Neural cell (in vitro differentiated cells): ENCODE data around the gene DARS1. TPM values are rescaled to one million over a fixed set of nuclear protein-coding genes. Genes with fewer than 3 reads are reported as not detected.

Experiments used
- H2AFZ ChIP-seq: fragments of 200-600, 300-800 bp; sonication (generic), shearing (Covaris generic); 2 replicates; pipeline ENCODE4 v1.6.0; 2014; ENCODE audit warnings: low read depth, mild to moderate bottlenecking, antibody characterized with exemption, low read length, moderate library complexity
- H3F3A ChIP-seq: fragments of 200-600 bp; shearing (Covaris generic); 2 replicates; pipeline ENCODE4 v1.6.1; 2016; ENCODE audit warnings: mild to moderate bottlenecking, moderate library complexity, mixed read lengths, antibody characterized with exemption, low read length; ENCODE audit not compliant: insufficient read depth, poor library complexity, severe bottlenecking
- H3K27ac ChIP-seq: fragments of 200-600, 300-800 bp; sonication (generic), shearing (Covaris generic); 2 replicates; pipeline ENCODE4 v1.5.1; 2014; ENCODE audit warnings: mild to moderate bottlenecking, low read length, moderate library complexity
- H3K27me3 ChIP-seq: fragments of 300-800, 200-600 bp; sonication (generic), shearing (Covaris generic); 2 replicates; pipeline ENCODE4 v1.6.0; 2014; ENCODE audit warnings: mild to moderate bottlenecking, low read depth, low read length, moderate library complexity; ENCODE audit not compliant: insufficient read depth
- H3K36me3 ChIP-seq: fragments of 300-800, 200-600 bp; sonication (generic), shearing (Covaris generic); 2 replicates; pipeline ENCODE4 v1.5.1; 2014; ENCODE audit warnings: mild to moderate bottlenecking, antibody characterized with exemption, low read length, moderate library complexity; ENCODE audit not compliant: insufficient read depth
- H3K4me2 ChIP-seq: fragments of 300-800, 200-600 bp; sonication (generic), shearing (Covaris generic); 2 replicates; pipeline ENCODE4 v1.6.0; 2014; ENCODE audit warnings: mild to moderate bottlenecking, low read length
- H3K4me3 ChIP-seq: fragments of 300-800, 200-600 bp; sonication (generic), shearing (Covaris generic); 2 replicates; pipeline ENCODE4 v1.5.1; 2014; ENCODE audit warnings: mild to moderate bottlenecking, low read length, moderate library complexity
- H3K79me2 ChIP-seq: fragments of 200-600 bp; shearing (Covaris generic); replicated peaks from 2 replicates; pipeline ENCODE4 v1.6.0; 2014; ENCODE audit warnings: mild to moderate bottlenecking, low read length, moderate library complexity; ENCODE audit not compliant: insufficient read depth
- H3K9ac ChIP-seq: fragments of 300-800, 200-600 bp; sonication (generic), shearing (Covaris generic); 2 replicates; pipeline ENCODE4 v1.6.1; 2016; ENCODE audit warnings: mild to moderate bottlenecking, low read length, mixed read lengths
- H3K9me2 ChIP-seq: fragments of 200-600 bp; shearing (Covaris generic); 2 replicates; pipeline ENCODE4 v1.6.1; 2016; ENCODE audit warnings: mild to moderate bottlenecking, low read length, mixed read lengths; ENCODE audit not compliant: insufficient read depth
- H3K9me3 ChIP-seq: fragments of 200-600, 300-800 bp; sonication (generic), shearing (Covaris generic); 2 replicates; pipeline ENCODE4 v1.6.1; 2016; ENCODE audit warnings: mild to moderate bottlenecking, mixed run types, low read length, moderate library complexity, mixed read lengths
- H4K20me1 ChIP-seq: fragments of 200-600 bp; shearing (Covaris generic); 2 replicates; pipeline ENCODE4 v1.6.1; 2016; ENCODE audit warnings: mild to moderate bottlenecking, mixed run types; ENCODE audit not compliant: insufficient read depth
- EP300 ChIP-seq: fragments of 450-650 bp; conservative IDR thresholded peaks from 2 replicates; pipeline ENCODE4 v1.6.1; 2014; ENCODE audit warnings: antibody characterized with exemption, mild to moderate bottlenecking, moderate library complexity; ENCODE audit not compliant: poor library complexity, severe bottlenecking
- EZH2 ChIP-seq: fragments of 200-600, 300-800 bp; shearing (Covaris generic), sonication (generic); IDR thresholded peaks from 2 replicates; pipeline ENCODE4 v1.6.1; 2014; ENCODE audit warnings: antibody characterized with exemption, low read length, borderline replicate concordance, mild to moderate bottlenecking; ENCODE audit not compliant: insufficient read depth, poor library complexity, severe bottlenecking
- MXI1 ChIP-seq: fragments of 450-650 bp; conservative IDR thresholded peaks from 2 replicates; pipeline ENCODE4 v1.6.1; 2014; ENCODE audit warnings: antibody characterized with exemption, mild to moderate bottlenecking; ENCODE audit not compliant: poor library complexity, severe bottlenecking
- POLR2AphosphoS5 ChIP-seq: IDR thresholded peaks from 2 replicates; pipeline ENCODE4 v1.6.1; 2012
- RAD21 ChIP-seq: fragments of 450-650 bp; conservative IDR thresholded peaks from 2 replicates; pipeline ENCODE4 v1.6.1; 2014; ENCODE audit warnings: antibody characterized with exemption, mild to moderate bottlenecking, moderate library complexity
- SMC3 ChIP-seq: fragments of 450-650 bp; conservative IDR thresholded peaks from 2 replicates; pipeline ENCODE4 v1.6.1; 2014; ENCODE audit warnings: antibody characterized with exemption, mild to moderate bottlenecking, moderate library complexity; ENCODE audit not compliant: poor library complexity
- TAF1 ChIP-seq: IDR thresholded peaks from 2 replicates; pipeline ENCODE4 v1.6.1; 2012; ENCODE audit warnings: low read depth
- polyA plus RNA-seq: library from polyadenylated mRNA; depleted of rRNA; stranded (reverse); fragments of >200 nt; gene quantifications from 2 replicates; pipeline ENCODE4 v1.2.3, GENCODE V29; 2014
- TF ChIP-seq, protein P1 (sequence below): IDR thresholded peaks from 2 replicates; pipeline ENCODE4 v1.6.1; 2012; ENCODE audit warnings: borderline replicate concordance
- TF ChIP-seq, protein P2 (sequence below): fragments of 450-650 bp; IDR thresholded peaks from 2 replicates; pipeline ENCODE4 v1.5.1; 2014; ENCODE audit warnings: antibody characterized with exemption, mild to moderate bottlenecking, moderate library complexity; ENCODE audit not compliant: poor library complexity, severe bottlenecking

DARS1 gene
- polyA plus RNA-seq, 1 donor from 2014 or later, result 37.9 TPM

DNA sequence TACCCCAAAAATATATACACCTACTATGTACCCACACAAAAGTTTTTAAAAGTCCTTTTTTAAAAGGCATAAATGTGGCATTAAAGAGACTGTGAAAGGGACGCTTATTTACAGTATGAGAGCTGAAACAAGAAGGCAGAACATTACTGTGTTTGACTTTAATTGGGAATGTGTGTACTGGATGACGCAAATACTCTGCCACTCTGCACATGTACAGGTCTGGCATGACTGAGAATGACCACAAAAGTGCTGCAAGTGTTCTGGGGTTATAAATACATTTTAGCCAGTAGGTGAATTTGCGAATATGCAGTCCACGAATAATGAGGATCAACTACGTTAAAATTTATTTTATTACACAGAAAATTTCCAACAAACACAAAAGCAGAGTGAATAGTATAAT is 11.4 kb downstream of the DARS1 start:
- Histone ChIP-seq H3K9ac (no peak overlapping the region), H2AFZ (no peak overlapping the region), H3K79me2 (peaks cover 4% of the 10 kb centered on the region), H3F3A (no peaks in the 10 kb centered on the region), H3K27ac (no peak overlapping the region), H3K36me3 (no peaks in the 10 kb centered on the region), H4K20me1 (no peaks in the 10 kb centered on the region), H3K4me3 (no peak overlapping the region), H3K4me2 (no peak overlapping the region), H3K9me3 (no peaks in the 10 kb centered on the region), H3K27me3 (no peaks in the 10 kb centered on the region), H3K9me2 (no peaks in the 10 kb centered on the region)
- no peak for TF ChIP-seq SMC3
- TF ChIP-seq MXI1, result no peak
- TF ChIP-seq, protein P1, sequence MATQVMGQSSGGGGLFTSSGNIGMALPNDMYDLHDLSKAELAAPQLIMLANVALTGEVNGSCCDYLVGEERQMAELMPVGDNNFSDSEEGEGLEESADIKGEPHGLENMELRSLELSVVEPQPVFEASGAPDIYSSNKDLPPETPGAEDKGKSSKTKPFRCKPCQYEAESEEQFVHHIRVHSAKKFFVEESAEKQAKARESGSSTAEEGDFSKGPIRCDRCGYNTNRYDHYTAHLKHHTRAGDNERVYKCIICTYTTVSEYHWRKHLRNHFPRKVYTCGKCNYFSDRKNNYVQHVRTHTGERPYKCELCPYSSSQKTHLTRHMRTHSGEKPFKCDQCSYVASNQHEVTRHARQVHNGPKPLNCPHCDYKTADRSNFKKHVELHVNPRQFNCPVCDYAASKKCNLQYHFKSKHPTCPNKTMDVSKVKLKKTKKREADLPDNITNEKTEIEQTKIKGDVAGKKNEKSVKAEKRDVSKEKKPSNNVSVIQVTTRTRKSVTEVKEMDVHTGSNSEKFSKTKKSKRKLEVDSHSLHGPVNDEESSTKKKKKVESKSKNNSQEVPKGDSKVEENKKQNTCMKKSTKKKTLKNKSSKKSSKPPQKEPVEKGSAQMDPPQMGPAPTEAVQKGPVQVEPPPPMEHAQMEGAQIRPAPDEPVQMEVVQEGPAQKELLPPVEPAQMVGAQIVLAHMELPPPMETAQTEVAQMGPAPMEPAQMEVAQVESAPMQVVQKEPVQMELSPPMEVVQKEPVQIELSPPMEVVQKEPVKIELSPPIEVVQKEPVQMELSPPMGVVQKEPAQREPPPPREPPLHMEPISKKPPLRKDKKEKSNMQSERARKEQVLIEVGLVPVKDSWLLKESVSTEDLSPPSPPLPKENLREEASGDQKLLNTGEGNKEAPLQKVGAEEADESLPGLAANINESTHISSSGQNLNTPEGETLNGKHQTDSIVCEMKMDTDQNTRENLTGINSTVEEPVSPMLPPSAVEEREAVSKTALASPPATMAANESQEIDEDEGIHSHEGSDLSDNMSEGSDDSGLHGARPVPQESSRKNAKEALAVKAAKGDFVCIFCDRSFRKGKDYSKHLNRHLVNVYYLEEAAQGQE, result no peak
- no peak for TF ChIP-seq POLR2AphosphoS5
- no peak for TF ChIP-seq EZH2
- TF ChIP-seq TAF1, result no peak
- no peak for TF ChIP-seq EP300
- no peak for TF ChIP-seq RAD21
- TF ChIP-seq, protein P2, sequence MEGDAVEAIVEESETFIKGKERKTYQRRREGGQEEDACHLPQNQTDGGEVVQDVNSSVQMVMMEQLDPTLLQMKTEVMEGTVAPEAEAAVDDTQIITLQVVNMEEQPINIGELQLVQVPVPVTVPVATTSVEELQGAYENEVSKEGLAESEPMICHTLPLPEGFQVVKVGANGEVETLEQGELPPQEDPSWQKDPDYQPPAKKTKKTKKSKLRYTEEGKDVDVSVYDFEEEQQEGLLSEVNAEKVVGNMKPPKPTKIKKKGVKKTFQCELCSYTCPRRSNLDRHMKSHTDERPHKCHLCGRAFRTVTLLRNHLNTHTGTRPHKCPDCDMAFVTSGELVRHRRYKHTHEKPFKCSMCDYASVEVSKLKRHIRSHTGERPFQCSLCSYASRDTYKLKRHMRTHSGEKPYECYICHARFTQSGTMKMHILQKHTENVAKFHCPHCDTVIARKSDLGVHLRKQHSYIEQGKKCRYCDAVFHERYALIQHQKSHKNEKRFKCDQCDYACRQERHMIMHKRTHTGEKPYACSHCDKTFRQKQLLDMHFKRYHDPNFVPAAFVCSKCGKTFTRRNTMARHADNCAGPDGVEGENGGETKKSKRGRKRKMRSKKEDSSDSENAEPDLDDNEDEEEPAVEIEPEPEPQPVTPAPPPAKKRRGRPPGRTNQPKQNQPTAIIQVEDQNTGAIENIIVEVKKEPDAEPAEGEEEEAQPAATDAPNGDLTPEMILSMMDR, result no peak

DNA sequence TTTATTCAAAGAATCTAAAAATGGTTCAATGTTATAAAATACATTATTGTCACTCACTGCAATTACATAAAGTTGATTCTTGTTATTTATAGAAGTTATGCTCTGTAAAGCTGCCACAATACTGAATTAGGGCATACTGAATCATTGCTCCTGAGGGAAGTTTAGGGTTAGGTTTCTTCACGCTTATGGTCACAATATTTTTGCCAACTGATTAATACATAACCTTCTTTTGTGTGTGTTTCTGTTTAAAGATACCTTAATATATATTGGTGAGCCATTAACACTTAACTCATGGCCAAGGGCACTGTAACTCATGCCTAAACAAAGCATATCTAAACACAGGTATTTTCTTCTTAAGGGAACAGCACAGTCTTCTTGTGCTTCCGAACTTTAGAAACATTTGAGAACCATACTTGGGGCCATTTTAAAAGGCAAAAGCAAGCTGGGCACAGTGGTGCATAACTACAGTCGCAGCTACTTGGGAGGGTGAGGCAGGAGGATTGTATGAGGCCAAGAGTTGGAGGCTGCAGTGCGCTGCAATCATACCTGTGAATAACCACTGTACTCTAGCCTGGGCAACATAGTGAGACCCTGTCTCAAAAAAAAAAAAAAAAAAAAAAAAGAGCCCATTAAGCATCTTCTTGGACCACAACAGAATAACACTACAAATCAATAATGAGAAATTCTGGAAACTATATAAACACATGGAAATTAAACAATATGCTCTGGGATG is 15.6 kb downstream of the DARS1 start:
- Histone ChIP-seq H3K27me3 (no peaks in the 10 kb centered on the region), H4K20me1 (no peaks in the 10 kb centered on the region), H3K4me3 (no peak overlapping the region), H3K9me3 (no peaks in the 10 kb centered on the region), H3F3A (no peaks in the 10 kb centered on the region), H3K79me2 (peaks cover 4% of the 10 kb centered on the region), H2AFZ (no peak overlapping the region), H3K9ac (no peak overlapping the region), H3K36me3 (no peaks in the 10 kb centered on the region), H3K9me2 (no peaks in the 10 kb centered on the region), H3K4me2 (no peak overlapping the region), H3K27ac (no peak overlapping the region)
- no peak for TF ChIP-seq EZH2
- TF ChIP-seq TAF1, result no peak
- TF ChIP-seq EP300, result no peak
- TF ChIP-seq SMC3, result no peak
- TF ChIP-seq, protein P1, result no peak
- TF ChIP-seq POLR2AphosphoS5, result no peak
- no peak for TF ChIP-seq RAD21
